IMR-90 (cell line): ENCODE measurements around the gene MUC5B. TPM values are rescaled to one million over a fixed set of nuclear protein-coding genes. Genes with fewer than 3 reads are reported as not detected.
"Not testable (repeated sequence)": the region's sequence is repeated elsewhere in the genome, so short reads cannot be mapped to it uniquely, and the experiment has no call there.

ENCODE experiments used
- ATAC-seq: fragments of 200-7000 bp; cut with Tn5 transposase; 2 replicates; pipeline ENCODE4 v1.9.1; 2020; ENCODE audit warnings: low read depth, mild to moderate bottlenecking, moderate library complexity
- BruUV-seq: library from RNA; stranded (reverse); fragments of 400-500 nt; replicated peaks from 2 replicates; lab custom pipeline; 2021; lab: Mats Ljungman, UMichigan
- CTCF ChIA-PET: fragments of 300-600 bp; formaldehyde crosslinking; extraction: SDS; loops from one replicate; lab custom pipeline; 2021; ENCODE audit warnings: antibody characterized with exemption; lab: Yijun Ruan, JAX
- POLR2A ChIA-PET: fragments of 300-600 bp; sonication (Branson Sonifier 250); formaldehyde crosslinking; loops from one replicate; lab custom pipeline; 2022; ENCODE audit warnings: antibody characterized with exemption; ENCODE audit not compliant: unreplicated experiment; lab: Charles Lee
- DNase-seq: peaks from one replicate; pipeline ENCODE4 v3.0.0; 2013
- H2AFZ ChIP-seq: replicated peaks from 2 replicates; pipeline ENCODE3; 2013; ENCODE audit warnings: low read length, mild to moderate bottlenecking; ENCODE audit not compliant: poor library complexity
- H2AK5ac ChIP-seq: 2 replicates; pipeline ENCODE4 v1.6.1; 2013; ENCODE audit warnings: low read depth, low read length, inconsistent platforms
- H2AK9ac ChIP-seq: replicated peaks from 2 replicates; pipeline ENCODE3; 2013; ENCODE audit warnings: mild to moderate bottlenecking, low read depth, low read length, moderate library complexity; ENCODE audit not compliant: poor library complexity
- H2BK120ac ChIP-seq: 2 replicates; pipeline ENCODE4 v1.6.1; 2013; ENCODE audit warnings: low read depth, low read length, inconsistent platforms
- H2BK15ac ChIP-seq: 3 replicates; pipeline ENCODE4 v1.6.1; 2013; ENCODE audit warnings: low read depth, low read length, inconsistent platforms
- H2BK20ac ChIP-seq: 2 replicates; pipeline ENCODE4 v1.6.1; 2013; ENCODE audit warnings: low read depth, mild to moderate bottlenecking, inconsistent platforms, low read length, moderate library complexity
- H2BK5ac ChIP-seq: 2 replicates; pipeline ENCODE4 v1.6.1; 2013; ENCODE audit warnings: mild to moderate bottlenecking, low read depth, low read length, inconsistent platforms; ENCODE audit not compliant: poor library complexity, severe bottlenecking
- H3K14ac ChIP-seq: replicated peaks from 2 replicates; pipeline ENCODE4 v1.6.1; 2013; ENCODE audit warnings: low read depth, low read length, inconsistent platforms
- H3K18ac ChIP-seq: 2 replicates; pipeline ENCODE4 v1.6.1; 2013; ENCODE audit warnings: low read depth, low read length, control low read depth
- H3K23ac ChIP-seq: 2 replicates; pipeline ENCODE4 v1.6.1; 2013; ENCODE audit warnings: low read depth, low read length, inconsistent platforms
- H3K27ac ChIP-seq: 2 replicates; pipeline ENCODE4 v1.5.1; 2013; ENCODE audit warnings: mild to moderate bottlenecking, control low read depth, low read length; ENCODE audit not compliant: insufficient read depth
- H3K27me3 ChIP-seq: 2 replicates; pipeline ENCODE4 v1.6.1; 2013; ENCODE audit warnings: low read length; ENCODE audit not compliant: control insufficient read depth, insufficient read depth
- H3K36me3 ChIP-seq: 2 replicates; pipeline ENCODE4 v1.6.1; 2013; ENCODE audit warnings: low read length, mixed read lengths; ENCODE audit not compliant: control insufficient read depth, insufficient read depth
- H3K4ac ChIP-seq: 2 replicates; pipeline ENCODE4 v1.6.1; 2013; ENCODE audit warnings: low read depth, low read length, inconsistent platforms
- H3K4me1 ChIP-seq: 2 replicates; pipeline ENCODE4 v1.6.1; 2013; ENCODE audit warnings: low read length, mixed read lengths; ENCODE audit not compliant: control insufficient read depth, insufficient read depth
- H3K4me2 ChIP-seq: 2 replicates; pipeline ENCODE4 v1.6.1; 2013; ENCODE audit warnings: low read depth, mild to moderate bottlenecking, control low read depth, low read length, moderate library complexity
- H3K4me3 ChIP-seq: 2 replicates; pipeline ENCODE4 v1.5.1; 2013; ENCODE audit warnings: low read depth, mild to moderate bottlenecking, control low read depth, low read length, moderate library complexity; ENCODE audit not compliant: insufficient read depth
- H3K56ac ChIP-seq: 2 replicates; pipeline ENCODE4 v1.6.1; 2013; ENCODE audit warnings: low read length, inconsistent platforms; ENCODE audit not compliant: insufficient read depth; ENCODE audit errors: extremely low read depth
- H3K79me1 ChIP-seq, 2 experiments: 2 replicates each; pipeline ENCODE4 v1.6.1; 2013; ENCODE audit warnings: low read length in 2 of 2, inconsistent platforms in 1 of 2, low read depth in 1 of 2
- H3K9ac ChIP-seq: 2 replicates; pipeline ENCODE4 v1.6.1; 2013; ENCODE audit warnings: low read depth, low read length, control low read depth
- H3K9me1 ChIP-seq: 2 replicates; pipeline ENCODE4 v1.6.1; 2013; ENCODE audit warnings: low read length, inconsistent platforms; ENCODE audit not compliant: insufficient read depth
- H3K9me3 ChIP-seq: 2 replicates; pipeline ENCODE4 v1.6.1; 2013; ENCODE audit warnings: low read length; ENCODE audit not compliant: control insufficient read depth, insufficient read depth
- H4K20me1 ChIP-seq: 2 replicates; pipeline ENCODE4 v1.6.1; 2013; ENCODE audit warnings: low read length, inconsistent platforms; ENCODE audit not compliant: insufficient read depth
- H4K5ac ChIP-seq: 2 replicates; pipeline ENCODE4 v1.6.1; 2013; ENCODE audit warnings: mild to moderate bottlenecking, low read depth, low read length, control low read depth
- H4K8ac ChIP-seq, 2 experiments: 2 replicates each; pipeline ENCODE4 v1.6.1; 2013; ENCODE audit warnings: low read depth in 2 of 2, low read length in 2 of 2, control low read depth in 1 of 2, inconsistent platforms in 1 of 2
- H4K91ac ChIP-seq: 2 replicates; pipeline ENCODE4 v1.6.1; 2013; ENCODE audit warnings: low read depth, low read length, inconsistent platforms; ENCODE audit not compliant: insufficient read depth
- WGBS, 2 experiments: methylation state at CpG; one replicate each; pipeline versions ENCODE4 v1.1.5 to v1.1.7; 2013; ENCODE audit warnings: missing lambda C conversion rate in 2 of 2; ENCODE audit not compliant: insufficient read length in 1 of 2; ENCODE audit errors: extremely low coverage in 2 of 2; 5-methylcytosine and 5-hydroxymethylcytosine counted together
- dilution Hi-C: fragments of 300-500 bp; cut with HindIII; formaldehyde crosslinking; loops from one replicate; pipeline ENCODE4 v1.14.3; 2018; ENCODE audit warnings: low sequenced_read_pairs; ENCODE audit not compliant: unreplicated experiment
- in situ Hi-C: fragments of 300-500 bp; cut with MboI; formaldehyde crosslinking; loops from 3 replicates; pipeline ENCODE4 v1.14.3; 2019; ENCODE audit warnings: low sequenced_read_pairs, inconsistent platforms, mixed read lengths
- intact Hi-C: fragments of 100-400 bp; cut with micrococcal nuclease; formaldehyde crosslinking; loops from 2 replicates; pipeline ENCODE4 v1.10.0; 2022
- polyA plus RNA-seq, 3 experiments: library from polyadenylated mRNA; depleted of rRNA; stranded (reverse); fragments of >200 nt; gene quantifications; 2 replicates each; pipeline ENCODE4 v1.2.3, GENCODE V29; 2012; ENCODE audit warnings: low replicate concordance in 1 of 3
- total RNA-seq: library from RNA; depleted of rRNA; stranded (reverse); fragments of >200 nt; gene quantifications from 2 replicates; pipeline ENCODE4 v1.2.3, GENCODE V29; 2012

MUC5B gene
- total and polyA plus RNA-seq, 2 of the 4 experiments (the other 2 are of a cell fraction) = not detected

DNA sequence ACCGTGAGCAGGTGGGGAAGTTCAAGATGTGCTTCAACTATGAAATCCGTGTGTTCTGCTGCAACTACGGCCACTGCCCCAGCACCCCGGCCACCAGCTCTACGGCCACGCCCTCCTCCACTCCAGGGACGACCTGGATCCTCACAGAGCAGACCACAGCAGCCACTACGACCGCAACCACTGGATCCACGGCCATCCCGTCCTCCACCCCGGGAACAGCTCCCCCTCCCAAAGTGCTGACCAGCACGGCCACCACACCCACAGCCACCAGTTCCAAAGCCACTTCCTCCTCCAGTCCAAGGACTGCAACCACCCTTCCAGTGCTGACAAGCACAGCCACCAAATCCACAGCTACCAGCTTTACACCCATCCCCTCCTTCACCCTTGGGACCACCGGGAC, 22.9 kb downstream of the MUC5B start:
- H3K4me1 ChIP-seq, H3K14ac ChIP-seq, H3K23ac ChIP-seq, H2AFZ ChIP-seq, H4K91ac ChIP-seq, dilution Hi-C loops, H2BK20ac ChIP-seq, H4K20me1 ChIP-seq, intact Hi-C loops, H4K5ac ChIP-seq, H2BK15ac ChIP-seq, BruUV-seq, H3K27me3 ChIP-seq, H4K8ac ChIP-seq, H3K9ac ChIP-seq, ATAC-seq, H3K27ac ChIP-seq, CTCF ChIA-PET, H2BK120ac ChIP-seq, POLR2A ChIA-PET, H2AK5ac ChIP-seq, H3K4me3 ChIP-seq, in situ Hi-C loops, H3K4ac ChIP-seq, H3K36me3 ChIP-seq, DNase-seq, H3K9me1 ChIP-seq, H3K18ac ChIP-seq, H2AK9ac ChIP-seq, H3K4me2 ChIP-seq, H2BK5ac ChIP-seq, H3K79me1 ChIP-seq, H3K56ac ChIP-seq: not testable (repeated sequence)
- WGBS, 2 experiments = 87% methylated on average over 5 of the region's 14 CpGs; no CpG with 5 or more reads in 1 of the 2 experiments
- peaks cover 11% of the 10 kb centered on the region; the same call in 1 of the 2 replicates for H3K9me3 ChIP-seq

DNA sequence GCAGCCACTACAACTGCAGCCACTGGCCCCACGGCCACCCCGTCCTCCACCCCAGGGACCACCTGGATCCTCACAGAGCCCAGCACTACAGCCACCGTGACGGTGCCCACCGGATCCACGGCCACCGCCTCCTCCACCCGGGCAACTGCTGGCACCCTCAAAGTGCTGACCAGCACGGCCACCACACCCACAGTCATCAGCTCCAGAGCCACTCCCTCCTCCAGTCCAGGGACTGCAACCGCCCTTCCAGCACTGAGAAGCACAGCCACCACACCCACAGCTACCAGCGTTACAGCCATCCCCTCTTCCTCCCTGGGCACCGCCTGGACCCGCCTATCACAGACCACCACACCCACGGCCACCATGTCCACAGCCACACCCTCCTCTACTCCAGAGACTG, 23.4 kb downstream of the MUC5B start:
- H2BK120ac ChIP-seq, intact Hi-C loops, H3K27me3 ChIP-seq, H3K56ac ChIP-seq, H2BK5ac ChIP-seq, H4K5ac ChIP-seq, H3K23ac ChIP-seq, dilution Hi-C loops, H4K91ac ChIP-seq, H3K27ac ChIP-seq, POLR2A ChIA-PET, H2AK5ac ChIP-seq, H3K9ac ChIP-seq, H2AK9ac ChIP-seq, in situ Hi-C loops, H3K9me3 ChIP-seq, H2BK15ac ChIP-seq, H3K14ac ChIP-seq, ATAC-seq, H3K4me2 ChIP-seq, H3K18ac ChIP-seq, H4K8ac ChIP-seq, CTCF ChIA-PET, H4K20me1 ChIP-seq, H3K36me3 ChIP-seq, H3K4ac ChIP-seq, H3K9me1 ChIP-seq, H2AFZ ChIP-seq, BruUV-seq, DNase-seq, H3K79me1 ChIP-seq, H3K4me3 ChIP-seq, H2BK20ac ChIP-seq, H3K4me1 ChIP-seq: not testable (repeated sequence)
- WGBS, 2 experiments = no CpG with 5 or more reads among the region's 14 CpGs
